ENCODE data around the gene PRSS12. TPM values are rescaled to one million over a fixed set of nuclear protein-coding genes. Genes with fewer than 3 reads are reported as not detected.

The PRSS12 gene
- total and polyA plus RNA-seq, 2 experiments from 2014 or later = 0.42 to 0.48 TPM

GRCh38 chr4:118281611-118282442, 71.0 kb downstream of the PRSS12 start:
- DNase-seq (ENCODE audit: low read depth in 1 of 2, low spot score in 1 of 2) = peak; percentile 17 to 35
- no peaks in the 10 kb centered on the region for H3K9me3 ChIP-seq (ENCODE audit: low read depth)
- no peak for TF ChIP-seq CTCF (IDR thresholded peaks at IDR 0.05; ENCODE audit: low read depth, low read length)
- no peaks in the 10 kb centered on the region for H3K36me3 ChIP-seq
- H3K27me3 ChIP-seq = no peaks in the 10 kb centered on the region
- H3K27ac ChIP-seq = no peak overlapping the region
- H3K4me1 ChIP-seq (ENCODE audit: low read depth) = no peaks in the 10 kb centered on the region
- no peak overlapping the region for H3K4me3 ChIP-seq

- no peak overlapping the region for H3K27ac ChIP-seq
- no peaks in the 10 kb centered on the region for H3K36me3 ChIP-seq
- no peak overlapping the region for H3K4me3 ChIP-seq
- TF ChIP-seq CTCF (IDR thresholded peaks at IDR 0.05; ENCODE audit: low read depth, low read length) = peak; percentile 55
- H3K27me3 ChIP-seq = no peaks in the 10 kb centered on the region
- DNase-seq (ENCODE audit: low read depth in 1 of 2, low spot score in 1 of 2) = peak; percentile 69 to 77
- H3K9me3 ChIP-seq (ENCODE audit: low read depth) = no peaks in the 10 kb centered on the region
- no peaks in the 10 kb centered on the region for H3K4me1 ChIP-seq (ENCODE audit: low read depth)
Observed at GRCh38 chr4:118280501-118281218, 72.1 kb downstream of the PRSS12 start.

GRCh38 chr4:118279920-118280432, 72.8 kb downstream of the PRSS12 start:
- no peaks in the 10 kb centered on the region for H3K27me3 ChIP-seq
- H3K27ac ChIP-seq = no peak overlapping the region
- TF ChIP-seq CTCF (IDR thresholded peaks at IDR 0.05; ENCODE audit: low read depth, low read length) = no peak

GRCh38 chr4:118279328-118279727, 73.5 kb downstream of the PRSS12 start:
- TF ChIP-seq CTCF (IDR thresholded peaks at IDR 0.05; ENCODE audit: low read depth, low read length) = no peak
- no peaks in the 10 kb centered on the region for H3K4me1 ChIP-seq (ENCODE audit: low read depth)
- peak overlapping the region; percentile 63 for H3K27ac ChIP-seq
- peak overlapping the region; percentile 70 for H3K4me3 ChIP-seq
- no peaks in the 10 kb centered on the region for H3K9me3 ChIP-seq (ENCODE audit: low read depth)
- no peaks in the 10 kb centered on the region for H3K36me3 ChIP-seq
- H3K27me3 ChIP-seq = no peaks in the 10 kb centered on the region
- DNase-seq (ENCODE audit: low read depth in 1 of 2, low spot score in 1 of 2) = no peak

More at GRCh38 chr4:118279920-118280432, 72.8 kb downstream of the PRSS12 start:
- DNase-seq (ENCODE audit: low read depth in 1 of 2, low spot score in 1 of 2) = peak in 1 of 2 donors; percentile 9
- Histone ChIP-seq H3K4me3 (peak overlapping the region; percentile 70), H3K9me3 (ENCODE audit: low read depth) (no peaks in the 10 kb centered on the region), H3K4me1 (ENCODE audit: low read depth) (no peaks in the 10 kb centered on the region), H3K36me3 (no peaks in the 10 kb centered on the region)

- no peak for TF ChIP-seq CTCF (IDR thresholded peaks at IDR 0.05; ENCODE audit: low read depth, low read length)
- H3K4me1 ChIP-seq (ENCODE audit: low read depth) = no peaks in the 10 kb centered on the region
- H3K36me3 ChIP-seq = no peaks in the 10 kb centered on the region
- no peaks in the 10 kb centered on the region for H3K27me3 ChIP-seq
- no peaks in the 10 kb centered on the region for H3K9me3 ChIP-seq (ENCODE audit: low read depth)
- peak overlapping the region; percentile 70 for H3K4me3 ChIP-seq
- DNase-seq (ENCODE audit: low read depth in 1 of 2, low spot score in 1 of 2) = peak; percentile 95 to 96
- peak overlapping the region; percentile 63 for H3K27ac ChIP-seq
Observed at GRCh38 chr4:118278473-118279274, 74.1 kb downstream of the PRSS12 start.

Data from cardiac muscle cell (in vitro differentiated cells and primary cell).